SK-N-SH (cell line): ENCODE data around the gene RNF168. TPM values are rescaled to one million over a fixed set of nuclear protein-coding genes. Genes with fewer than 3 reads are reported as not detected.

Source experiments
- CTCF ChIA-PET: fragments of 300-600, 350-600 bp; formaldehyde crosslinking; extraction: SDS; loops from one replicate; lab custom pipeline; 2021; lab: Yijun Ruan, JAX
- POLR2A ChIA-PET: fragments of 350-600 bp; sonication (Branson Sonifier 250); formaldehyde crosslinking; extraction: SDS; loops from one replicate; lab custom pipeline; 2020; ENCODE audit warnings: antibody characterized with exemption, inconsistent platforms; lab: Yijun Ruan, JAX
- DNase-seq: peaks from one replicate; pipeline ENCODE4 v3.0.0; 2012
- H2AFZ ChIP-seq: fragments of 200-600 bp; sonication (generic); 2 replicates; pipeline ENCODE4 v1.8.1; 2016; ENCODE audit warnings: antibody characterized with exemption, mild to moderate bottlenecking, low read depth
- H3F3A ChIP-seq: fragments of 200-600 bp; sonication (generic); replicated peaks from 2 replicates; pipeline ENCODE3; 2016; ENCODE audit warnings: antibody characterized with exemption, mild to moderate bottlenecking; ENCODE audit not compliant: insufficient read depth
- H3K27ac ChIP-seq, 2 experiments: fragments of 200-500 bp in 1 of 2; fragments of 200-600 bp in 1 of 2; sonication (Bioruptor generic) in 1 of 2; sonication (generic), shearing (Covaris generic) in 1 of 2; 2 replicates each; pipeline versions ENCODE4 v1.5.1 to v1.6.1; 2014 to 2016; ENCODE audit warnings: low read depth in 2 of 2, inconsistent platforms in 1 of 2, low read length in 1 of 2, mild to moderate bottlenecking in 1 of 2, mixed read lengths in 1 of 2
- H3K27me3 ChIP-seq: fragments of 200-600 bp; sonication (generic), shearing (Covaris generic); 2 replicates; pipeline ENCODE4 v1.6.1; 2016; ENCODE audit warnings: mixed run types; ENCODE audit not compliant: insufficient read depth
- H3K36me3 ChIP-seq, 2 experiments: fragments of 200-500 bp in 1 of 2; fragments of 200-600 bp in 1 of 2; sonication (Bioruptor generic) in 1 of 2; sonication (generic) in 1 of 2; replicated peaks in 1 of 2; 2 replicates each; pipeline versions ENCODE3 to v1.5.1; 2014 to 2016; ENCODE audit warnings: low read length in 1 of 2, mild to moderate bottlenecking in 1 of 2; ENCODE audit not compliant: insufficient read depth in 2 of 2, control insufficient read depth in 1 of 2
- H3K4me1 ChIP-seq, 2 experiments: fragments of 200-500 bp in 1 of 2; fragments of 200-600 bp in 1 of 2; sonication (Bioruptor generic) in 1 of 2; sonication (generic), shearing (Covaris generic) in 1 of 2; 2 replicates each; pipeline versions ENCODE4 v1.5.1 to v1.6.1; 2014 to 2016; ENCODE audit warnings: low read depth in 1 of 2, low read length in 1 of 2, mixed run types in 1 of 2; ENCODE audit not compliant: insufficient read depth in 2 of 2, control insufficient read depth in 1 of 2
- H3K4me2 ChIP-seq: fragments of 200-600 bp; sonication (generic), shearing (Covaris generic); 2 replicates; pipeline ENCODE4 v1.6.1; 2017; ENCODE audit warnings: mixed run types
- H3K4me3 ChIP-seq, 2 experiments: fragments of 200-500 bp in 1 of 2; fragments of 200-600 bp in 1 of 2; sonication (Bioruptor generic) in 1 of 2; sonication (generic), shearing (Covaris generic) in 1 of 2; 2 replicates each; pipeline versions ENCODE4 v1.5.1 to v1.8.1; 2014 to 2016; ENCODE audit warnings: low read depth in 2 of 2, inconsistent platforms in 1 of 2, low read length in 1 of 2, mild to moderate bottlenecking in 1 of 2, mixed read lengths in 1 of 2, moderate library complexity in 1 of 2
- H3K79me2 ChIP-seq: fragments of 200-600 bp; sonication (generic); 2 replicates; pipeline ENCODE4 v1.8.1; 2017; ENCODE audit warnings: mild to moderate bottlenecking; ENCODE audit not compliant: insufficient read depth
- H3K9ac ChIP-seq: fragments of 200-600 bp; sonication (generic); 2 replicates; pipeline ENCODE4 v1.6.1; 2017; ENCODE audit warnings: mixed run types
- H3K9me2 ChIP-seq: fragments of 200-600 bp; sonication (generic); 2 replicates; pipeline ENCODE4 v1.6.1; 2017; ENCODE audit warnings: mixed run types
- H3K9me3 ChIP-seq: fragments of 200-600 bp; sonication (generic); 2 replicates; pipeline ENCODE4 v1.6.1; 2017; ENCODE audit warnings: mixed run types, mild to moderate bottlenecking, moderate library complexity
- H4K20me1 ChIP-seq: fragments of 200-600 bp; sonication (generic); 2 replicates; pipeline ENCODE4 v1.6.1; 2017; ENCODE audit warnings: mild to moderate bottlenecking, mixed run types; ENCODE audit not compliant: insufficient read depth
- EZH2phosphoT487 ChIP-seq: fragments of 200-600 bp; sonication (generic); IDR thresholded peaks from 2 replicates; pipeline ENCODE4 v1.6.1; 2017; ENCODE audit warnings: low read depth, mixed run types, mild to moderate bottlenecking, antibody characterized with exemption, moderate library complexity, borderline replicate concordance
- FOSL2 ChIP-seq: IDR thresholded peaks from 2 replicates; pipeline ENCODE4 v1.4.0; 2012; ENCODE audit warnings: low read depth, mild to moderate bottlenecking, moderate library complexity, borderline replicate concordance
- FOXJ3 ChIP-seq: sonication (generic); formaldehyde crosslinking; IDR thresholded peaks from 2 replicates; pipeline ENCODE4 v1.5.1; 2020; ENCODE audit warnings: mild to moderate bottlenecking, missing genetic modification reagents
- GABPA ChIP-seq: IDR thresholded peaks from 2 replicates; pipeline ENCODE4 v1.4.0; 2012; ENCODE audit warnings: low read depth, mild to moderate bottlenecking
- GATA2 ChIP-seq: sonication (generic); formaldehyde crosslinking; IDR thresholded peaks from 2 replicates; pipeline ENCODE4 v1.5.0; 2020; ENCODE audit warnings: mild to moderate bottlenecking, missing genetic modification reagents
- JUND ChIP-seq: IDR thresholded peaks from 2 replicates; pipeline ENCODE4 v1.4.0; 2012
- MXI1 ChIP-seq: IDR thresholded peaks from 2 replicates; pipeline ENCODE4 v1.6.1; 2012; ENCODE audit warnings: mild to moderate bottlenecking, low read depth, low read length, improper control_type of control experiment
- RAD21 ChIP-seq: IDR thresholded peaks from 2 replicates; pipeline ENCODE4 v1.6.1; 2012; ENCODE audit warnings: mild to moderate bottlenecking, low read length
- RCOR1 ChIP-seq: fragments of 150-350 bp; IDR thresholded peaks from 2 replicates; pipeline ENCODE4 v1.6.1; 2017; ENCODE audit warnings: antibody characterized with exemption, low read length
- SIN3A ChIP-seq: IDR thresholded peaks from 2 replicates; pipeline ENCODE4 v1.6.1; 2012; ENCODE audit warnings: low read depth, mild to moderate bottlenecking, low read length, moderate library complexity, borderline replicate concordance
- TCF12 ChIP-seq: IDR thresholded peaks from 2 replicates; pipeline ENCODE4 v1.4.0; 2012
- TEAD4 ChIP-seq: IDR thresholded peaks from 2 replicates; pipeline ENCODE4 v1.4.0; 2012; ENCODE audit warnings: mild to moderate bottlenecking, borderline replicate concordance; ENCODE audit not compliant: insufficient read depth
- WGBS: methylation state at CpG from one replicate; pipeline ENCODE4 v1.1.6; 2017; ENCODE audit warnings: low lambda C conversion rate; 5-methylcytosine and 5-hydroxymethylcytosine counted together
- polyA plus RNA-seq, 3 experiments: library from polyadenylated mRNA; depleted of rRNA; stranded (reverse); fragments of >200 nt; gene quantifications; 2 replicates each; pipeline ENCODE4 v1.2.3, GENCODE V29; 2012
- TF ChIP-seq, protein P1 (sequence below): IDR thresholded peaks from 2 replicates; pipeline ENCODE4 v1.4.0; 2012; ENCODE audit warnings: low read depth, borderline replicate concordance
- TF ChIP-seq, protein P2 (sequence below): IDR thresholded peaks from 2 replicates; pipeline ENCODE4 v1.4.0; 2012; ENCODE audit warnings: low read depth, borderline replicate concordance

RNF168 gene
- polyA plus RNA-seq, 1 of the 3 experiments (the other 2 are of a cell fraction): 1.9 TPM

DNA sequence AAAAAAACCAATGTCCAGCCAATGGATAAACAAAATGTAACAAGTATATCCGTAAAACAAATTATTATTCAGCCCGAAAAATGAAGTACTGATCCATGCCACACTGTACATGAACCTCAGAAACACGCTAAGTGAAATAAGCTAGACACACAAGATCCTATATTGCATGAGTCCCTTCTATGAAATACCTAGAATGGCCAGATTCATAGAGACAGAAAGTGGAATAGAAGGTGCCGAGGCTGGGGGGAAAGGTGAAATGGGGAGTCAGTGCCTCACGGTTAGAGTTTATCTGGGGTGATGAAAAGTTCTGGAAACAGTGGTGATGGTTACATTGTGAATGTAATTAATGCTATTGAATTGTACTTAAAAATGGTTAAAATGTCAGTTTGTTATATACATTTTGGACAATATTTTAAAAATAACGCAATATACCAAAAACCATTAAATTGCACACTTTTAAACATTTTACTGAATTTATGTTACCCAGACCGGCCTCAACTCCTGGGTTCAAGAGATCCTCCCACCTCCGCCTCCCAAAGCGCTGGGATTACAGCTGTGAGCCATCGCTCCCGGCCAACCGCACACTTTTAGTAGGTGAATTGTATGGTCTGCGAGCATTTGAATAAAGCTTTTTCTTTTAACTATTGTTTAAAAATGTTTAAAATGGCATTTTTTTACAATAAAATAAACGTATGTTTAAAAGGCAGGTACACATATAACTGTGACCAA, 2.1 kb downstream of the RNF168 start:
- ChIA-PET CTCF (interaction anchor here (0.7 kb wide), 1 partner anchor 422 kb away, joined by 3 read pairs; no protein-coding TSS in a partner anchor), POLR2A (interaction anchor here (0.8 kb wide), 1 partner anchor 442 kb away, joined by 3 read pairs; no protein-coding TSS in a partner anchor)
- no peaks in the 10 kb centered on the region for H3K27me3 ChIP-seq
- 0 out of 2 replicates have a peak, but pooled peaks cover 3% of the 10 kb centered on the region for H3K9me3 ChIP-seq
- peaks cover 70% of the 10 kb centered on the region for H3K79me2 ChIP-seq
- no peaks in the 10 kb centered on the region for H3K9me2 ChIP-seq
- H2AFZ ChIP-seq: 0 out of 2 replicates have a peak overlapping the region, but pooled peaks have one; percentile 7
- peaks cover 0 to 4% of the 10 kb centered on the region in 2 experiments; a peak in 1 of 4 replicates for H3K4me1 ChIP-seq
- DNase-seq: no peak
- peak overlapping the region; percentile 96 for H3K9ac ChIP-seq
- H3K27ac ChIP-seq: peak overlapping the region; percentile 24 to 94; a peak in 3 of 4 replicates
- H3F3A ChIP-seq: peaks cover 22% of the 10 kb centered on the region
- H3K36me3 ChIP-seq: peaks cover 0 to 2% of the 10 kb centered on the region in 2 experiments
- H3K4me3 ChIP-seq: peak overlapping the region; percentile 77 to 99
- H4K20me1 ChIP-seq: peaks cover 47% of the 10 kb centered on the region
- H3K4me2 ChIP-seq: peak overlapping the region; percentile 84
- TF ChIP-seq SIN3A (no peak), TCF12 (no peak), RCOR1 (no peak), RAD21 (no peak), FOXJ3 (no peak), FOSL2 (no peak), JUND (no peak)
- TF ChIP-seq, protein P1, sequence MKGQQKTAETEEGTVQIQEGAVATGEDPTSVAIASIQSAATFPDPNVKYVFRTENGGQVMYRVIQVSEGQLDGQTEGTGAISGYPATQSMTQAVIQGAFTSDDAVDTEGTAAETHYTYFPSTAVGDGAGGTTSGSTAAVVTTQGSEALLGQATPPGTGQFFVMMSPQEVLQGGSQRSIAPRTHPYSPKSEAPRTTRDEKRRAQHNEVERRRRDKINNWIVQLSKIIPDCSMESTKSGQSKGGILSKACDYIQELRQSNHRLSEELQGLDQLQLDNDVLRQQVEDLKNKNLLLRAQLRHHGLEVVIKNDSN: no peak
- TF ChIP-seq, protein P2, sequence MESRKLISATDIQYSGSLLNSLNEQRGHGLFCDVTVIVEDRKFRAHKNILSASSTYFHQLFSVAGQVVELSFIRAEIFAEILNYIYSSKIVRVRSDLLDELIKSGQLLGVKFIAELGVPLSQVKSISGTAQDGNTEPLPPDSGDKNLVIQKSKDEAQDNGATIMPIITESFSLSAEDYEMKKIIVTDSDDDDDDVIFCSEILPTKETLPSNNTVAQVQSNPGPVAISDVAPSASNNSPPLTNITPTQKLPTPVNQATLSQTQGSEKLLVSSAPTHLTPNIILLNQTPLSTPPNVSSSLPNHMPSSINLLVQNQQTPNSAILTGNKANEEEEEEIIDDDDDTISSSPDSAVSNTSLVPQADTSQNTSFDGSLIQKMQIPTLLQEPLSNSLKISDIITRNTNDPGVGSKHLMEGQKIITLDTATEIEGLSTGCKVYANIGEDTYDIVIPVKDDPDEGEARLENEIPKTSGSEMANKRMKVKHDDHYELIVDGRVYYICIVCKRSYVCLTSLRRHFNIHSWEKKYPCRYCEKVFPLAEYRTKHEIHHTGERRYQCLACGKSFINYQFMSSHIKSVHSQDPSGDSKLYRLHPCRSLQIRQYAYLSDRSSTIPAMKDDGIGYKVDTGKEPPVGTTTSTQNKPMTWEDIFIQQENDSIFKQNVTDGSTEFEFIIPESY: no peak
- WGBS: 1% methylated on average over 14 of the region's 14 CpGs

DNA sequence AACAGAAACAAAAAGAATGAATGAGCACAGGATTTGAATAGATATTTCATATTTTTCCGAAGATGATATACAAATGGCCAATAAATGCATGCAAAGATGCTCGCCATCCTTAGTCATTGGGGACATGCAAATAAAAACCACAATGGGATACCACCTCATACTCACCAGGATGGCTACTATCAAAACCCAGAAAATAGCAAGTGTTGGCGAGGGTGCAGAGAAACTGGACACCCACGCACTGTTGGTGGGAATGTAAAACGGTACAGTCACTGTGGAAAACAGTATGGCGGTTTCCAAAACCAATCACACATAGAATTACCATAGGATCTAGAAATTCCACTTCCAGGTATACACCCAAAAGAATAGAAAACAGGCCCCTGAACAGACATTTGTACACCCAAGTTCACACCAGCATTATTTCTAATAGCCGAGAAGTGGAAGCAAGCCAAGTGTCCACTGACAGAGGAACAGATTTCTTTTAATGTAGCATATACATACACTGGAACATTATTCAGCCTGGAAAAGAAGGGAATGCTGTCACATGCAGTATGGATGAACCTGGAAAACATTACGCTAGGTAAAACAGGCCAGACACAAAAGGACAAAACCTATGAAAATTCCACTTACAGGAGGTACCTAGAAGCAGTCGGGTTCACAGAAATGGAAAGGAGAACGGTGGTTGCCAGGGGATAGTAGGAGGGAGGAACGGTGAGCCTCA, 3.6 kb downstream of the RNF168 start:
- 71% methylated on average over 11 of the region's 11 CpGs for WGBS
- peak overlapping the region; percentile 61 to 94 for H3K27ac ChIP-seq
- H3K9ac ChIP-seq: peak overlapping the region; percentile 96; the same call in 1 of the 2 replicates
- CTCF ChIA-PET: no interaction called here
- POLR2A ChIA-PET: no interaction called here
- H3K4me3 ChIP-seq: peak overlapping the region; percentile 77 to 99
- no peaks in the 10 kb centered on the region for H3K27me3 ChIP-seq
- H3K4me1 ChIP-seq: peaks cover 0 to 4% of the 10 kb centered on the region in 2 experiments; a peak in 1 of 4 replicates
- no peaks in the 10 kb centered on the region for H3K9me2 ChIP-seq
- no peak for TF ChIP-seq TEAD4
- TF ChIP-seq GATA2: no peak
- TF ChIP-seq GABPA: no peak
- no peak for TF ChIP-seq MXI1
- TF ChIP-seq RAD21: no peak
- no peak for TF ChIP-seq EZH2phosphoT487
- no peak for TF ChIP-seq FOSL2
- H3K79me2 ChIP-seq: peaks cover 85% of the 10 kb centered on the region
- H3K9me3 ChIP-seq: no peaks in the 10 kb centered on the region
- H3K36me3 ChIP-seq: peaks cover 0 to 10% of the 10 kb centered on the region in 2 experiments
- peaks cover 22% of the 10 kb centered on the region for H3F3A ChIP-seq
- H3K4me2 ChIP-seq: peak overlapping the region; percentile 84
- no peak for DNase-seq
- H2AFZ ChIP-seq: no peak overlapping the region
- peaks cover 51% of the 10 kb centered on the region for H4K20me1 ChIP-seq
